ENCODE data around the gene BMP2K. TPM values are rescaled to one million over a fixed set of nuclear protein-coding genes. Genes with fewer than 3 reads are reported as not detected.

BMP2K gene
- total and polyA plus RNA-seq, 9 donors = 11.4 to 22.4 (median 15.5) TPM

GRCh38 chr4:78748381-78748780, 27.8 kb upstream of the BMP2K start:
- H3K27me3 ChIP-seq (ENCODE audit: control insufficient read depth, insufficient read depth, low read length) = no peaks in the 10 kb centered on the region
- H3K4me3 ChIP-seq (ENCODE audit: low read length) = no peak overlapping the region
- H3K36me3 ChIP-seq (ENCODE audit: control insufficient read depth, insufficient read depth, low read length) = no peaks in the 10 kb centered on the region
- no peak for DNase-seq
- H3K9me3 ChIP-seq (replicated peaks; ENCODE audit: control insufficient read depth, low read depth, low read length) = peaks cover 2% of the 10 kb centered on the region
- H3K27ac ChIP-seq (ENCODE audit: low read length) = peak overlapping the region; percentile 45
- WGBS (ENCODE audit: insufficient coverage) = no CpG with 5 or more reads among the region's 2 CpGs
- peaks cover 4% of the 10 kb centered on the region for H3K4me1 ChIP-seq (ENCODE audit: control insufficient read depth, insufficient read depth, low read length)

- H3K36me3 ChIP-seq (ENCODE audit: control insufficient read depth, insufficient read depth, low read length) = no peaks in the 10 kb centered on the region
- WGBS (ENCODE audit: insufficient coverage) = no CpG with 5 or more reads among the region's 4 CpGs
- no peaks in the 10 kb centered on the region for H3K27me3 ChIP-seq (ENCODE audit: control insufficient read depth, insufficient read depth, low read length)
- H3K9me3 ChIP-seq (replicated peaks; ENCODE audit: control insufficient read depth, low read depth, low read length) = peaks cover 2% of the 10 kb centered on the region
- H3K4me1 ChIP-seq (ENCODE audit: control insufficient read depth, insufficient read depth, low read length) = peaks cover 4% of the 10 kb centered on the region
- H3K4me3 ChIP-seq (ENCODE audit: low read length) = no peak overlapping the region
- DNase-seq = no peak
- no peak overlapping the region for H3K27ac ChIP-seq (ENCODE audit: low read length)
Observed at GRCh38 chr4:78749258-78749971, 26.7 kb upstream of the BMP2K start.

GRCh38 chr4:78749972-78750727, 26.0 kb upstream of the BMP2K start:
- peaks cover 4% of the 10 kb centered on the region for H3K4me1 ChIP-seq (ENCODE audit: control insufficient read depth, insufficient read depth, low read length)
- H3K27ac ChIP-seq (ENCODE audit: low read length) = no peak overlapping the region
- peaks cover 2% of the 10 kb centered on the region for H3K9me3 ChIP-seq (replicated peaks; ENCODE audit: control insufficient read depth, low read depth, low read length)
- no CpG with 5 or more reads among the region's 2 CpGs for WGBS (ENCODE audit: insufficient coverage)
- H3K4me3 ChIP-seq (ENCODE audit: low read length) = no peak overlapping the region
- no peaks in the 10 kb centered on the region for H3K27me3 ChIP-seq (ENCODE audit: control insufficient read depth, insufficient read depth, low read length)
- no peaks in the 10 kb centered on the region for H3K36me3 ChIP-seq (ENCODE audit: control insufficient read depth, insufficient read depth, low read length)
- DNase-seq = peak; percentile 55

GRCh38 chr4:78753091-78753490, 23.1 kb upstream of the BMP2K start:
- Histone ChIP-seq H3K4me1 (ENCODE audit: control insufficient read depth, insufficient read depth, low read length) (peaks cover 4% of the 10 kb centered on the region), H3K4me3 (ENCODE audit: low read length) (no peak overlapping the region), H3K9me3 (replicated peaks; ENCODE audit: control insufficient read depth, low read depth, low read length) (no peaks in the 10 kb centered on the region), H3K27ac (ENCODE audit: low read length) (no peak overlapping the region), H3K36me3 (ENCODE audit: control insufficient read depth, insufficient read depth, low read length) (no peaks in the 10 kb centered on the region), H3K27me3 (ENCODE audit: control insufficient read depth, insufficient read depth, low read length) (no peaks in the 10 kb centered on the region)
- no peak for DNase-seq
- 100% methylated on average over 1 of the region's 2 CpGs for WGBS (ENCODE audit: insufficient coverage)

- H3K27me3 ChIP-seq (ENCODE audit: control insufficient read depth, insufficient read depth, low read length) = no peaks in the 10 kb centered on the region
- H3K27ac ChIP-seq (ENCODE audit: low read length) = no peak overlapping the region
- no CpG with 5 or more reads among the region's 3 CpGs for WGBS (ENCODE audit: insufficient coverage)
- no peaks in the 10 kb centered on the region for H3K9me3 ChIP-seq (replicated peaks; ENCODE audit: control insufficient read depth, low read depth, low read length)
- no peaks in the 10 kb centered on the region for H3K4me1 ChIP-seq (ENCODE audit: control insufficient read depth, insufficient read depth, low read length)
- no peak overlapping the region for H3K4me3 ChIP-seq (ENCODE audit: low read length)
- H3K36me3 ChIP-seq (ENCODE audit: control insufficient read depth, insufficient read depth, low read length) = no peaks in the 10 kb centered on the region
- no peak for DNase-seq
Observed at GRCh38 chr4:78754872-78755271, 21.3 kb upstream of the BMP2K start.

GRCh38 chr4:78756137-78756536, 20.0 kb upstream of the BMP2K start:
- Histone ChIP-seq H3K9me3 (replicated peaks; ENCODE audit: control insufficient read depth, low read depth, low read length) (no peaks in the 10 kb centered on the region), H3K4me3 (ENCODE audit: low read length) (no peak overlapping the region), H3K36me3 (ENCODE audit: control insufficient read depth, insufficient read depth, low read length) (no peaks in the 10 kb centered on the region), H3K27ac (ENCODE audit: low read length) (no peak overlapping the region), H3K27me3 (ENCODE audit: control insufficient read depth, insufficient read depth, low read length) (no peaks in the 10 kb centered on the region), H3K4me1 (ENCODE audit: control insufficient read depth, insufficient read depth, low read length) (no peaks in the 10 kb centered on the region)
- no peak for DNase-seq
- no CpG with 5 or more reads among the region's 3 CpGs for WGBS (ENCODE audit: insufficient coverage)

- no peak for DNase-seq
- no CpG with 5 or more reads among the region's 1 CpG for WGBS (ENCODE audit: insufficient coverage)
- Histone ChIP-seq H3K27me3 (ENCODE audit: control insufficient read depth, insufficient read depth, low read length) (no peaks in the 10 kb centered on the region), H3K4me1 (ENCODE audit: control insufficient read depth, insufficient read depth, low read length) (no peaks in the 10 kb centered on the region), H3K27ac (ENCODE audit: low read length) (no peak overlapping the region), H3K36me3 (ENCODE audit: control insufficient read depth, insufficient read depth, low read length) (no peaks in the 10 kb centered on the region), H3K9me3 (replicated peaks; ENCODE audit: control insufficient read depth, low read depth, low read length) (no peaks in the 10 kb centered on the region), H3K4me3 (ENCODE audit: low read length) (no peak overlapping the region)
Observed at GRCh38 chr4:78756776-78757175, 19.4 kb upstream of the BMP2K start.

- Histone ChIP-seq H3K4me1 (ENCODE audit: control insufficient read depth, insufficient read depth, low read length) (no peaks in the 10 kb centered on the region), H3K36me3 (ENCODE audit: control insufficient read depth, insufficient read depth, low read length) (no peaks in the 10 kb centered on the region), H3K9me3 (replicated peaks; ENCODE audit: control insufficient read depth, low read depth, low read length) (no peaks in the 10 kb centered on the region), H3K27me3 (ENCODE audit: control insufficient read depth, insufficient read depth, low read length) (no peaks in the 10 kb centered on the region), H3K27ac (ENCODE audit: low read length) (no peak overlapping the region), H3K4me3 (ENCODE audit: low read length) (no peak overlapping the region)
- DNase-seq = no peak
- WGBS (ENCODE audit: insufficient coverage) = 75% methylated on average over 1 of the region's 1 CpG
Observed at GRCh38 chr4:78757574-78757973, 18.6 kb upstream of the BMP2K start.

- H3K36me3 ChIP-seq (ENCODE audit: control insufficient read depth, insufficient read depth, low read length) = no peaks in the 10 kb centered on the region
- DNase-seq = no peak
- H3K9me3 ChIP-seq (replicated peaks; ENCODE audit: control insufficient read depth, low read depth, low read length) = no peaks in the 10 kb centered on the region
- H3K27me3 ChIP-seq (ENCODE audit: control insufficient read depth, insufficient read depth, low read length) = no peaks in the 10 kb centered on the region
- no CpG with 5 or more reads among the region's 1 CpG for WGBS (ENCODE audit: insufficient coverage)
- H3K4me1 ChIP-seq (ENCODE audit: control insufficient read depth, insufficient read depth, low read length) = no peaks in the 10 kb centered on the region
- no peak overlapping the region for H3K27ac ChIP-seq (ENCODE audit: low read length)
- no peak overlapping the region for H3K4me3 ChIP-seq (ENCODE audit: low read length)
Observed at GRCh38 chr4:78758085-78758484, 18.1 kb upstream of the BMP2K start.

GRCh38 chr4:78762529-78762928, 13.6 kb upstream of the BMP2K start:
- no peak for DNase-seq
- Histone ChIP-seq H3K9me3 (replicated peaks; ENCODE audit: control insufficient read depth, low read depth, low read length) (no peaks in the 10 kb centered on the region), H3K36me3 (ENCODE audit: control insufficient read depth, insufficient read depth, low read length) (no peaks in the 10 kb centered on the region), H3K27me3 (ENCODE audit: control insufficient read depth, insufficient read depth, low read length) (no peaks in the 10 kb centered on the region), H3K4me3 (ENCODE audit: low read length) (no peak overlapping the region), H3K4me1 (ENCODE audit: control insufficient read depth, insufficient read depth, low read length) (no peaks in the 10 kb centered on the region), H3K27ac (ENCODE audit: low read length) (no peak overlapping the region)
- no CpG with 5 or more reads among the region's 2 CpGs for WGBS (ENCODE audit: insufficient coverage)

All from muscle of leg (tissue), 11 donors.